ENCODE data around the gene DDX49. TPM values are rescaled to one million over a fixed set of nuclear protein-coding genes. Genes with fewer than 3 reads are reported as not detected.
A peak's percentile ranks its signal among the peaks of the same experiment; 100 is the strongest.

Gene DDX49
- total RNA-seq, 6 experiments from 2014 or later, result 37.8 to 57.4 (median 44.0) TPM

DNA sequence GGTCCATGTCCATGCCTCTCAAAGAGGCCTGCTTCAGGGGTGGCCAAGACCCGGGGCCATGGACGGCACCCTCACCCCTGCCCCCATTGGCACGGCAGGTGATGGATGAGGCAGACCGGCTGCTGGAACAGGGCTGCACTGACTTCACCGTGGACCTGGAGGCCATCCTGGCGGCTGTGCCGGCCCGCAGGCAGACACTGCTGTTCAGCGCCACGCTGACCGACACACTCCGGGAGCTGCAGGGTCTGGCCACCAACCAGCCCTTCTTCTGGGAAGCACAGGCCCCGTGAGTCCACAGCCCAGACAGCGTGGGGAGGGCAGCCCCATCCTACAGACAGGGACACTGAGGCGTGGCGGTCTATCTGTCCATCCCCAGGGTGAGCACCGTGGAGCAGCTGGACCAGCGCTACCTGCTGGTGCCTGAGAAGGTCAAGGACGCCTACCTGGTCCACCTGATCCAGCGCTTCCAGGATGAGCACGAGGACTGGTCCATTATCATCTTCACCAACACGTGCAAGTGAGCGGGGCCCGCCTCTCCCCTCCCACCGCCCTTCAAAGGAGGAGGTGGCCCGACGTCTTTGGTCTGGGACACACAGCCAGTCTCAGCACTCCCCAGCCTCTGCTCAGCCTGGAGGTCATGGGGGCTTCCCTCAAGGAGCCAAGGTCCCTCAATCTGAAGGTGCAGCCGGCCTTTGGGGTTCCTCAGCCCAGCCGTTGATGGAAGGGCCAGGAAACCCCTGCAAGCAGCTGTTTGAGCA is 2.9 kb downstream of the DDX49 start:
- Mint-ChIP-seq H3K4me3 (no peak overlapping the region), H3K36me3 (ENCODE audit: low read depth) (peaks cover 35% of the 10 kb centered on the region), H3K27ac (no peak overlapping the region), H3K4me1 (ENCODE audit: low read depth) (peaks cover 26% of the 10 kb centered on the region), H3K9me3 (no peaks in the 10 kb centered on the region; the same call in 1 of the 2 replicates), H3K27me3 (ENCODE audit: insufficient read depth) (peaks cover 11% of the 10 kb centered on the region)
- TF ChIP-seq, protein P1, sequence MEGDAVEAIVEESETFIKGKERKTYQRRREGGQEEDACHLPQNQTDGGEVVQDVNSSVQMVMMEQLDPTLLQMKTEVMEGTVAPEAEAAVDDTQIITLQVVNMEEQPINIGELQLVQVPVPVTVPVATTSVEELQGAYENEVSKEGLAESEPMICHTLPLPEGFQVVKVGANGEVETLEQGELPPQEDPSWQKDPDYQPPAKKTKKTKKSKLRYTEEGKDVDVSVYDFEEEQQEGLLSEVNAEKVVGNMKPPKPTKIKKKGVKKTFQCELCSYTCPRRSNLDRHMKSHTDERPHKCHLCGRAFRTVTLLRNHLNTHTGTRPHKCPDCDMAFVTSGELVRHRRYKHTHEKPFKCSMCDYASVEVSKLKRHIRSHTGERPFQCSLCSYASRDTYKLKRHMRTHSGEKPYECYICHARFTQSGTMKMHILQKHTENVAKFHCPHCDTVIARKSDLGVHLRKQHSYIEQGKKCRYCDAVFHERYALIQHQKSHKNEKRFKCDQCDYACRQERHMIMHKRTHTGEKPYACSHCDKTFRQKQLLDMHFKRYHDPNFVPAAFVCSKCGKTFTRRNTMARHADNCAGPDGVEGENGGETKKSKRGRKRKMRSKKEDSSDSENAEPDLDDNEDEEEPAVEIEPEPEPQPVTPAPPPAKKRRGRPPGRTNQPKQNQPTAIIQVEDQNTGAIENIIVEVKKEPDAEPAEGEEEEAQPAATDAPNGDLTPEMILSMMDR (IDR thresholded peaks at IDR 0.05), result no peak
- no peak for DNase-seq

DNA sequence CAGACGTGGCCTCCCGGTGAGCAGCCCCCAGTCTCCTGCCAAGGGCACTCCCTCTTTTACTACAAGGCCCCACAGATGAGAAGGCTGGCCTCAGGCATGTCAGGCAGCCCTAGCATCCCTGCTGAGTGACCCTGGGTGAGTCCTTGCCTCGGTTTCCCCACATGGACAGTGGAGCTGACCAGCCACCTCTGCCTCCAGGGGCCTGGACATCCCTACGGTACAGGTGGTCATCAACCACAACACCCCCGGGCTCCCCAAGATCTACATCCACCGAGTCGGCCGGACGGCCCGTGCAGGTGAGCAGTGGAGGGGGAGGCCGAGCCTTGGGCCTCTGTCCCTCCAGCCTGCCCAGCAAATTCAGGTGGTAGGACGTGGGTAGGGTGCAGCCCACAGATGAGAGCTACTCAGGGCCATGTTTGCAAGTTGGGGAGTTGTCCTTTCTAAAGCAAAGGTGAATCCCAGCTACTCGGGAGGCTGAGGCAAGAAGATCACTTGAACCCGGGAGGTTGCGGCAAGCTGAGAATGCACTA is 5.2 kb downstream of the DDX49 start:
- DNase-seq, result no peak
- Mint-ChIP-seq H3K9me3 (no peaks in the 10 kb centered on the region), H3K4me3 (no peak overlapping the region), H3K36me3 (ENCODE audit: low read depth) (peaks cover 25% of the 10 kb centered on the region), H3K27ac (peak overlapping the region; percentile 63), H3K27me3 (ENCODE audit: insufficient read depth) (peaks cover 11% of the 10 kb centered on the region), H3K4me1 (ENCODE audit: low read depth) (peaks cover 13% of the 10 kb centered on the region; the same call in 1 of the 2 replicates)
- TF ChIP-seq, protein P1 (IDR thresholded peaks at IDR 0.05), result no peak

DNA sequence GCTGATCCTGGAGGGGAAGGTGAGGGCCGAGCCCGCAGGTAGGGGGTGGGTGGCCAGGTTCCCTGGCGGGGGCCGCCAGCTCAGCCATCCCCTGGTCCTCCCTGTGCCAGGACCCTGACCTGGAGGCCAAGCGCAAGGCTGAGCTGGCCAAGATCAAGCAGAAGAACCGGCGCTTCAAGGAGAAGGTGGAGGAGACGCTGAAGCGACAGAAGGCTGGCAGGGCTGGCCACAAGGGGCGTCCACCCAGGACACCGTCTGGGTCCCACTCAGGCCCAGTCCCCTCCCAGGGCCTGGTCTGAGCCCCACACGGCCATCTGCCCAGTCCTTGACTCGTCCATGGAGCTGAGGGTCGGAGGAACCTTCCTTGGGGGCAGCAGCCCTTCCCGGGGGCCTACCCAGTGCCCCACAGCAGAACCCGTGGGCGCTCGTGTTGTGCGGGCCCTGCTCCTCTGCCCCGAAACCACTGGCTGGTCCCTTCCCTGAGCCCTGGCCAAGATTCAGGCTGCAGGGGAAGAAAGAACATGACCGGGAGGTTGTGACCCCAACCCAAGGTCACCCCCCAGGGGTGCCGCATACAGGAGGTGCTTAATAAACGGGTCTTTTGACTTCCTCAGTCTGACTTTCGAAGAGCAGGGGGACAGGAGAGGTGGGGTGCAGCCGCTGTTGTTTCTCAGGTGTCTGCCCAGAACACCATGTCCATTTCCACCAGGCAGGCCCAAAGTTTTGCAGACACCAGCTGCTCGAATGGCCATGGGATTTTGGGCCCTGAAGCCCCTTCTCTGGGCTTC is 8.7 kb downstream of the DDX49 start:
- Mint-ChIP-seq H3K4me3 (no peak overlapping the region), H3K27me3 (ENCODE audit: insufficient read depth) (peaks cover 6% of the 10 kb centered on the region), H3K36me3 (ENCODE audit: low read depth) (peaks cover 17% of the 10 kb centered on the region), H3K4me1 (ENCODE audit: low read depth) (no peaks in the 10 kb centered on the region), H3K9me3 (no peaks in the 10 kb centered on the region), H3K27ac (no peak overlapping the region)
- DNase-seq, result no peak
- TF ChIP-seq, protein P1 (IDR thresholded peaks at IDR 0.05), result no peak

DNA sequence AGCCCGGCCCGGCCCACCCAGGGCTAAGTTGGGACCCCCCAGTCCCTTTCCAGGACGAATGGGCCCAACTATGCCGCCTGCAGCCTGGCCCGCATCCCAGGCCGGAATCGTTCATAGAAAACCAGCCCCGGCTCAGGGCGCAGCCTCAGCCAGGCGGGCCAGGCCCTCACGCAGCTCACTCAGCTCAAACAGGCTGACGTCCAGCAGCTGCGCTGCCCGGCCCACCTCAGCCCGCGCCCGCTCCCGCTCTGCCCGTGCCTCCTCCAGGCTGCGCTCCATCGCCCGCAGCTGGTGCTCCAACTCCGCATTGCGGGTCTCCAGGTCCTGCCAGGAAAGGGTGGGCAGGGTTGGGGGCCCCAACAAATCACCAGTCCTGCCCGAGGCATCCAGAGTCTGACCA is 9.8 kb downstream of the DDX49 start:
- Mint-ChIP-seq H3K9me3 (no peaks in the 10 kb centered on the region), H3K4me1 (ENCODE audit: low read depth) (no peaks in the 10 kb centered on the region), H3K36me3 (ENCODE audit: low read depth) (peaks cover 24% of the 10 kb centered on the region), H3K4me3 (no peak overlapping the region), H3K27ac (no peak overlapping the region), H3K27me3 (ENCODE audit: insufficient read depth) (peaks cover 5% of the 10 kb centered on the region)
- DNase-seq, result no peak
- TF ChIP-seq, protein P1 (IDR thresholded peaks at IDR 0.05), result no peak

DNA sequence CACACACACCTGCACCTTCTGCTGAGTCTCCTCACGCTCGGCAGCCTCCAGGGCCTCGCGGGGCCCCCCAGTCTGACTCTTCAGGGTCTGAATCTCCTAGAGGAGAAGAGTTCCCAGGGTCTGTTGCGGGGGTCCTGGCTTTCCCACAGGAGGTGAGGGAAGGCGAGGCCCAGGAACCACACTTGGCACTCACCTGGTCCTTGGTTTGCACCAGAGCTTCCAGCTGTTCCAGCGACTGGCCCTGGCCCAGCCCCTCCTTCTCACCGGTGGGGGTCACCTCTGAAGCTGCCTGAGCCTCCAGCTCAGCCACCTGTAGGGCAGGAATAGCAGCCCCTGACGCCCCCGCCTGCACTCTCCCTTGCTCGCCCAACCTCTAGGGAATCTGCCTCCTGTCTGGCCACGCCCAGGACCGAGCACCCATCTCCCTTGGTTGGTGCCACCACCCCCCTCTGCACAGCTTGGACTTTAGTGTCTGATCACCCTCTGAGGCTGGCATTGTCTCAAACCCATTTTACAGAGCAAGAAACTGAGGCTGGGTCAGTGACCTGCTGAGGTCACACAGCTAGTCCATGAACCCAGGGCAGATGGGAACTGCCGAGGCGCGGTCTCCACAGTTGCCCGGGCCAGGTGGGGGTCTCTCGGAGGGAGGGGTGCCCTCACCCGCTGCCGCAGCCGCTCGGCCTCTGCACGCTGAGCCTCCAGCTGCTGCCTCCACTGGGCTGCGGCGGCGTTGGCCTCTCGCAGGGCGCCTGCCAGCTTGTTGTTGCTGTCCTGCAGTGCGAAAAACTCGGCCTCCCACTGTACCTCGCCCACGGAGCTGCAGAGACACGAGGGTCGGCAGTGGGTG is 12.0 kb downstream of the DDX49 start:
- TF ChIP-seq, protein P1 (IDR thresholded peaks at IDR 0.05), result no peak
- Mint-ChIP-seq H3K27ac (no peak overlapping the region), H3K27me3 (ENCODE audit: insufficient read depth) (peaks cover 5% of the 10 kb centered on the region), H3K4me1 (ENCODE audit: low read depth) (no peaks in the 10 kb centered on the region), H3K9me3 (no peaks in the 10 kb centered on the region), H3K36me3 (ENCODE audit: low read depth) (peaks cover 22% of the 10 kb centered on the region), H3K4me3 (no peak overlapping the region)
- DNase-seq, result no peak
